H1 (cell line): Measurements from ENCODE around the gene HYLS1. TPM values are rescaled to one million over a fixed set of nuclear protein-coding genes. Genes with fewer than 3 reads are reported as not detected.

Source experiments
- CBX5 ChIP-seq: fragments of 300-800, 300-1000 bp; sonication (generic); IDR thresholded peaks from 2 replicates; pipeline ENCODE4 v1.7.1; 2016; ENCODE audit warnings: antibody characterized with exemption, low read length, low read depth
- CHD1 ChIP-seq: IDR thresholded peaks from 2 replicates; pipeline ENCODE4 v1.6.1; 2012; ENCODE audit warnings: low read depth, low read length, improper control_type of control experiment
- NANOG ChIP-seq: IDR thresholded peaks from 2 replicates; pipeline ENCODE4 v1.6.1; 2011; ENCODE audit warnings: low read length, low read depth, mild to moderate bottlenecking, inconsistent platforms; ENCODE audit not compliant: insufficient read depth, poor library complexity, severe bottlenecking
- NRF1 ChIP-seq: IDR thresholded peaks from 2 replicates; pipeline ENCODE4 v1.6.1; 2011; ENCODE audit warnings: mild to moderate bottlenecking, low read depth, low read length, improper control_type of control experiment
- RXRA ChIP-seq: IDR thresholded peaks from 2 replicates; pipeline ENCODE4 v1.6.1; 2011; ENCODE audit warnings: low read depth, mild to moderate bottlenecking, low read length, moderate library complexity; ENCODE audit not compliant: insufficient read depth
- polyA plus RNA-seq, 7 experiments: library from polyadenylated mRNA; depleted of rRNA in 3 of 7; stranded (reverse) in 5 of 7; unstranded in 2 of 7; fragments of >200 nt in 5 of 7; fragments of 200-250 nt in 2 of 7; gene quantifications; 1 replicate in 5 of 7; 2 replicates in 1 of 7; 4 replicates in 1 of 7; pipeline versions ENCODE4 v1.2.1 to v1.2.3, GENCODE V29; 2011 to 2013; ENCODE audit warnings: missing spikeins in 2 of 7, mixed read lengths in 2 of 7
- total RNA-seq: library from RNA; stranded (reverse); fragmentation: NEBNext Ultra II Directional; extraction: Animal tissue kit (Norgen Biotek cat#: 25700); gene quantifications from 2 replicates; pipeline ENCODE4 v1.2.1, GENCODE V29; 2021

Gene HYLS1
- total and polyA plus RNA-seq, 2 of the 8 experiments (the other 6 are each of a cell fraction or from before 2014, with no cell fraction given) = 5.1 to 11.6 TPM

DNA sequence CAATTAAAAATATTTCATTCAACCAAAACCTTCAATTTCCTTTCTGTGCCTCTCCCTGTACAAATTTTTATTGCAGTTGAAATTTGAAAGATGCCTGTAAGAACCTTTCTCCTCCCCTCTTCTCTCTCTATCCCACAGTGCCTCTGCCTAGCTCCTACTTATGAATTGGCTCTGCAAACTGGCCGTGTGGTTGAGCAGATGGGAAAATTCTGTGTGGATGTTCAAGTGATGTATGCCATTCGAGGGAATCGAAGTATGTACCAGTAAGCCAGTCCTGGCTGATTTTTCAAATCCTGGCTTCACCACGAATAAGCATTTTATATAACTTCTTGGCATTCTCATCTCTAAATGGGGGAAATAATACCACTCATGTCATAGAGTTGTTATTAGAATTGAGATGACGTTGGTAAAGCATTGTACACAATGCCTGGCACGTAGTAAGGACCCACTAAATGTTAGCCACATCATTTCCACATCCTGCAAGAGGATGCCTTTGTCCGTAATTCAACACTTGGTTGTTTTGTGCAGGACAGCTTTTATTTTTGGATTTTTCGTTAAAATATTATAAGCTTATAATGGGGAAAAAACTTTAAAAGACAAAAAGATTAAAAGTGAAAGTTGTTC is 22.9 kb downstream of the HYLS1 start (continued):
- TF ChIP-seq RXRA = no peak
- no peak for TF ChIP-seq NANOG
- TF ChIP-seq NRF1 = no peak
- no peak for TF ChIP-seq CHD1
- TF ChIP-seq CBX5 = no peak
